BJ (cell line): ENCODE measurements around the gene NMRK2. TPM values are rescaled to one million over a fixed set of nuclear protein-coding genes. Genes with fewer than 3 reads are reported as not detected.

Experiments used
- CTCF ChIA-PET: fragments of 350-600 bp; formaldehyde crosslinking; extraction: SDS; loops from one replicate; lab custom pipeline; 2021; ENCODE audit warnings: antibody characterized with exemption, inconsistent platforms; lab: Yijun Ruan, JAX
- POLR2A ChIA-PET: fragments of 300-600 bp; sonication (Branson Sonifier 250); formaldehyde crosslinking; extraction: SDS; loops from one replicate; lab custom pipeline; 2021; ENCODE audit warnings: antibody characterized with exemption; lab: Charles Lee
- DNase-seq: peaks from one replicate; pipeline ENCODE4 v3.0.0-alpha.2; 2011; ENCODE audit warnings: low read depth
- H3K27me3 ChIP-seq: 2 replicates; pipeline ENCODE4 v1.6.0; 2011; ENCODE audit warnings: low read length; ENCODE audit not compliant: control insufficient read depth, insufficient read depth
- H3K36me3 ChIP-seq: 2 replicates; pipeline ENCODE4 v1.5.1; 2011; ENCODE audit warnings: low read length; ENCODE audit not compliant: control insufficient read depth, insufficient read depth
- H3K4me3 ChIP-seq: 2 replicates; pipeline ENCODE4 v1.5.1; 2011; ENCODE audit warnings: low read depth, mild to moderate bottlenecking, control low read depth, low read length
- polyA plus RNA-seq: library from polyadenylated mRNA; depleted of rRNA; stranded (reverse); fragments of >200 nt; gene quantifications from 2 replicates; pipeline ENCODE4 v1.2.3, GENCODE V29; 2011
- TF ChIP-seq, protein P1 (sequence below): IDR thresholded peaks from 2 replicates; pipeline ENCODE4 v1.5.1; 2011; ENCODE audit warnings: low read depth, mild to moderate bottlenecking, control low read depth, inconsistent platforms, low read length, moderate library complexity; ENCODE audit not compliant: insufficient read depth

Gene NMRK2
- polyA plus RNA-seq, 1 experiment: not detected

GRCh38 chr19:3979674-3980352, 46.9 kb downstream of the NMRK2 start:
- no peak overlapping the region for H3K4me3 ChIP-seq
- CTCF ChIA-PET: interaction anchor here (1.4 kb wide), 1 partner anchor 9 kb away, joined by 5 read pairs; the partner anchor contains the start of gene DAPK3
- POLR2A ChIA-PET: interaction anchor here (0.6 kb wide), 1 partner anchor 162 kb away, joined by 9 read pairs; no protein-coding TSS in a partner anchor
- H3K36me3 ChIP-seq: peaks cover 83% of the 10 kb centered on the region
- TF ChIP-seq, protein P1, sequence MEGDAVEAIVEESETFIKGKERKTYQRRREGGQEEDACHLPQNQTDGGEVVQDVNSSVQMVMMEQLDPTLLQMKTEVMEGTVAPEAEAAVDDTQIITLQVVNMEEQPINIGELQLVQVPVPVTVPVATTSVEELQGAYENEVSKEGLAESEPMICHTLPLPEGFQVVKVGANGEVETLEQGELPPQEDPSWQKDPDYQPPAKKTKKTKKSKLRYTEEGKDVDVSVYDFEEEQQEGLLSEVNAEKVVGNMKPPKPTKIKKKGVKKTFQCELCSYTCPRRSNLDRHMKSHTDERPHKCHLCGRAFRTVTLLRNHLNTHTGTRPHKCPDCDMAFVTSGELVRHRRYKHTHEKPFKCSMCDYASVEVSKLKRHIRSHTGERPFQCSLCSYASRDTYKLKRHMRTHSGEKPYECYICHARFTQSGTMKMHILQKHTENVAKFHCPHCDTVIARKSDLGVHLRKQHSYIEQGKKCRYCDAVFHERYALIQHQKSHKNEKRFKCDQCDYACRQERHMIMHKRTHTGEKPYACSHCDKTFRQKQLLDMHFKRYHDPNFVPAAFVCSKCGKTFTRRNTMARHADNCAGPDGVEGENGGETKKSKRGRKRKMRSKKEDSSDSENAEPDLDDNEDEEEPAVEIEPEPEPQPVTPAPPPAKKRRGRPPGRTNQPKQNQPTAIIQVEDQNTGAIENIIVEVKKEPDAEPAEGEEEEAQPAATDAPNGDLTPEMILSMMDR: no peak
- no peaks in the 10 kb centered on the region for H3K27me3 ChIP-seq
- no peak for DNase-seq

- Histone ChIP-seq H3K27me3 (no peaks in the 10 kb centered on the region), H3K36me3 (peaks cover 79% of the 10 kb centered on the region), H3K4me3 (no peak overlapping the region)
- ChIA-PET CTCF (interaction anchor here (1.2 to 1.4 kb wide), 2 partner anchors 9 to 12 kb away, joined by 3 to 5 read pairs; partner anchors contain the start of gene DAPK3), POLR2A (interaction anchor here (1.5 kb wide), 1 partner anchor 12 kb away, joined by 4 read pairs; no protein-coding TSS in a partner anchor)
- no peak for DNase-seq
- TF ChIP-seq, protein P1: no peak
Observed at GRCh38 chr19:3980353-3981251, 47.7 kb downstream of the NMRK2 start.

GRCh38 chr19:3981373-3981735, 48.5 kb downstream of the NMRK2 start:
- peaks cover 74% of the 10 kb centered on the region for H3K36me3 ChIP-seq
- no peaks in the 10 kb centered on the region for H3K27me3 ChIP-seq
- no peak overlapping the region for H3K4me3 ChIP-seq
- no peak for DNase-seq
- POLR2A ChIA-PET: interaction anchor here (1.5 to 1.9 kb wide), 2 partner anchors 10 to 12 kb away, joined by 4 to 9 read pairs; partner anchors contain the start of gene DAPK3
- CTCF ChIA-PET: interaction anchor here (1.2 kb wide), 1 partner anchor 12 kb away, joined by 3 read pairs; no protein-coding TSS in a partner anchor
- TF ChIP-seq, protein P1: no peak

DNA sequence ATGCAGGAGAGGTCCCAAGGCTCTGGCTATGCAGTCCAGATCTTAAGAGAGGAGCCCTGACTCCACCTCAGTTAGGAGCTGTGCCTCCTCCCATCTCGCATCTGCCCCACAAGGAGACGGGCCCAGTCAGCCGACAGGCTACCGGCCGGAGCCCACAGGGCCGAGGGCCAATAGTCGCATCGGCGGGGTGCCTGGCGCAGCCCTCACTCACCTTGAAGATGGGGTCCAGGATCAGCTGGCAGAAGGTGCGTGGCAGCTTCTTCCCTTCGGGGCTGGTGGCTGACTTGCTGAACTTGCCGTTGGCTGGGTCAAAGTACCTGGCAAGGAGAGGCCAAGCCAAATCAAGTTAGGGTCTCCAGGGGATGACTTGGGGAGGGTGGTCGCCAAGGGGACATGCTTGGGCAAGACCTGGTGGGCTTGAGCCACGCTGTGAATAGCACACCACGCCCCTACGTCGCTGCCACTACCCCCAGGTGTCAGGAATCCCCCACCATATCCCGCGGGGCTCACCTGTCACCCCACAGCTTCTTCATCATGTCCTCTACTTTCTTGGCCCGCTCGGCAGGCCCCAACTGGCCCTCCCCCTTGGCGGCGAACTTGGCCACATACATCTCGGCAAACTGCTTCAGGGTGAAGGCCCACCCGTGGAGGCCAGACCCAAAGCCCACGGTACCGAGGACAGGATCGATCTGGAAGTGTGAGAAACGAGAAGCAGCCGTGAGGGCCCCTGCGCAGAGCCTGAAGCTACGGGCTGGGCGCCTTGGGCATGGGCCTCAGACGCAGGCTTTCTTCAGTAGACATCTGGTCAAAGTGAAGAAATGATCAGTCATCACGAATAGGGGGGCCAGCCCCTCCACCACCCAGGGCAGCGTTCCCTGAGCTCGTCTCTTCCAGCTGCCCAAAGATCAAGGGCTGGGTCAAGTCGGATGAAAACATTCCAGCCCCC, 49.1 kb downstream of the NMRK2 start:
- H3K27me3 ChIP-seq: no peaks in the 10 kb centered on the region
- H3K4me3 ChIP-seq: no peak overlapping the region
- no peak for DNase-seq
- ChIA-PET CTCF (interaction anchor here (0.9 to 2.6 kb wide), 3 partner anchors 10 to 13 kb away, joined by 3 to 10 read pairs (median 3); no protein-coding TSS in a partner anchor), POLR2A (interaction anchor here (0.6 to 1.9 kb wide), 3 partner anchors 11 to 13 kb away, joined by 3 to 9 read pairs (median 4); partner anchors contain the start of gene DAPK3)
- H3K36me3 ChIP-seq: peaks cover 67% of the 10 kb centered on the region
- TF ChIP-seq, protein P1: no peak
